H1 (cell line): ENCODE results near the gene BRCC3. TPM values are rescaled to one million over a fixed set of nuclear protein-coding genes. Genes with fewer than 3 reads are reported as not detected.

Source experiments
- CTCF ChIA-PET: fragments of 300-600 bp; sonication (Branson Sonifier 250); formaldehyde crosslinking; loops from one replicate; lab custom pipeline; 2021; ENCODE audit not compliant: partially characterized antibody; lab: Charles Lee
- POLR2A ChIA-PET: fragments of 300-600 bp; sonication (Branson Sonifier 250); formaldehyde crosslinking; loops from one replicate; lab custom pipeline; 2021; ENCODE audit warnings: inconsistent platforms; ENCODE audit not compliant: partially characterized antibody; lab: Charles Lee
- DNase-seq, 2 experiments: peaks; one replicate each; pipeline versions ENCODE4 v3.0.0 to v3.0.0-alpha.2; 2010 to 2022; ENCODE audit warnings: low spot score in 2 of 2, low read depth in 1 of 2, mixed read lengths in 1 of 2
- FAIRE-seq: peaks from 2 replicates; lab custom pipeline; 2011; peaks lifted over from hg19 to GRCh38; lab: Jason Lieb, UNC
- H2AFZ ChIP-seq: 2 replicates; pipeline ENCODE4 v1.8.1; 2012; ENCODE audit warnings: low read length, inconsistent platforms
- H2AK5ac ChIP-seq: 2 replicates; pipeline ENCODE4 v1.6.1; 2013; ENCODE audit warnings: low read depth, low read length
- H2BK120ac ChIP-seq: replicated peaks from 2 replicates; pipeline ENCODE3; 2013; ENCODE audit warnings: low read depth, low read length, inconsistent platforms
- H2BK12ac ChIP-seq: 2 replicates; pipeline ENCODE4 v1.6.1; 2013; ENCODE audit warnings: low read depth, low read length
- H2BK15ac ChIP-seq: 2 replicates; pipeline ENCODE4 v1.6.1; 2013; ENCODE audit warnings: low read length
- H2BK20ac ChIP-seq: 2 replicates; pipeline ENCODE4 v1.6.1; 2013; ENCODE audit warnings: low read length
- H2BK5ac ChIP-seq: 2 replicates; pipeline ENCODE4 v1.6.1; 2013; ENCODE audit warnings: low read depth, low read length
- H3K14ac ChIP-seq: 2 replicates; pipeline ENCODE4 v1.6.1; 2013; ENCODE audit warnings: inconsistent platforms; ENCODE audit not compliant: insufficient read length
- H3K18ac ChIP-seq: 2 replicates; pipeline ENCODE4 v1.6.1; 2013; ENCODE audit warnings: low read length; ENCODE audit errors: extremely low read depth
- H3K23ac ChIP-seq: 2 replicates; pipeline ENCODE4 v1.6.1; 2013; ENCODE audit warnings: inconsistent platforms; ENCODE audit not compliant: insufficient read length
- H3K23me2 ChIP-seq: 2 replicates; pipeline ENCODE4 v1.6.1; 2013; ENCODE audit warnings: low read depth, low read length
- H3K27ac ChIP-seq: 2 replicates; pipeline ENCODE4 v1.6.1; 2011; ENCODE audit warnings: low read depth, low read length, inconsistent platforms
- H3K27me3 ChIP-seq, 4 experiments: replicated peaks in 1 of 4; 1 replicate in 1 of 4; 2 replicates in 3 of 4; pipeline versions ENCODE4 v1.6.1 to v1.8.1; 2011 to 2013; ENCODE audit warnings: low read length in 3 of 4, mild to moderate bottlenecking in 3 of 4, inconsistent platforms in 2 of 4, mixed read lengths in 2 of 4, moderate library complexity in 1 of 4; ENCODE audit not compliant: control insufficient read depth in 3 of 4, insufficient read depth in 3 of 4; ENCODE audit errors: extremely low read depth in 1 of 4
- H3K36me3 ChIP-seq, 4 experiments: 2 replicates each; pipeline versions ENCODE4 v1.6.1 to v1.8.1; 2011 to 2013; ENCODE audit warnings: mild to moderate bottlenecking in 4 of 4, low read length in 3 of 4, moderate library complexity in 2 of 4, control low read depth in 1 of 4, inconsistent platforms in 1 of 4; ENCODE audit not compliant: insufficient read depth in 4 of 4, control insufficient read depth in 2 of 4
- H3K4ac ChIP-seq: replicated peaks from 2 replicates; pipeline ENCODE3; 2013; ENCODE audit warnings: low read length, low read depth, mixed read lengths, inconsistent platforms; ENCODE audit not compliant: insufficient read length
- H3K4me1 ChIP-seq, 4 experiments: replicated peaks in 1 of 4; 1 replicate in 1 of 4; 2 replicates in 3 of 4; pipeline versions ENCODE4 v1.6.1 to v1.8.1; 2011 to 2013; ENCODE audit warnings: low read length in 3 of 4, inconsistent platforms in 2 of 4, mixed read lengths in 1 of 4; ENCODE audit not compliant: insufficient read depth in 4 of 4, control insufficient read depth in 3 of 4
- H3K4me2 ChIP-seq, 2 experiments: 2 replicates each; pipeline versions ENCODE4 v1.6.1 to v1.8.1; 2011 to 2013; ENCODE audit warnings: low read depth in 2 of 2, low read length in 2 of 2, control low read depth in 1 of 2, inconsistent platforms in 1 of 2, mild to moderate bottlenecking in 1 of 2; ENCODE audit not compliant: insufficient read depth in 1 of 2
- H3K4me3 ChIP-seq, 4 experiments: fragments of 200-600, 300-600 bp in 1 of 4; sonication (generic), shearing (Covaris generic), sonication (Bioruptor Twin) in 1 of 4; 2 replicates each; pipeline versions ENCODE4 v1.5.1 to v1.8.1; 2011 to 2016; ENCODE audit warnings: low read length in 4 of 4, low read depth in 3 of 4, control low read depth in 2 of 4, inconsistent platforms in 2 of 4, mild to moderate bottlenecking in 2 of 4, mixed read lengths in 1 of 4, moderate library complexity in 1 of 4; ENCODE audit not compliant: insufficient read depth in 2 of 4; ENCODE audit errors: extremely low read depth in 1 of 4
- H3K56ac ChIP-seq: replicated peaks from 2 replicates; pipeline ENCODE3; 2013; ENCODE audit warnings: low read depth, mild to moderate bottlenecking, mixed read lengths, low read length, inconsistent platforms; ENCODE audit not compliant: insufficient read length
- H3K79me1 ChIP-seq: 2 replicates; pipeline ENCODE4 v1.6.1; 2013; ENCODE audit warnings: low read depth, low read length, control low read depth
- H3K79me2 ChIP-seq, 2 experiments: 2 replicates each; pipeline versions ENCODE4 v1.6.1 to v1.8.1; 2012 to 2013; ENCODE audit warnings: low read length in 2 of 2, mild to moderate bottlenecking in 2 of 2, inconsistent platforms in 1 of 2; ENCODE audit not compliant: insufficient read depth in 2 of 2, control insufficient read depth in 1 of 2
- H3K9ac ChIP-seq, 4 experiments: replicated peaks in 1 of 4; 1 replicate in 1 of 4; 2 replicates in 3 of 4; pipeline versions ENCODE4 v1.6.1 to v1.8.1; 2011 to 2013; ENCODE audit warnings: low read depth in 3 of 4, low read length in 3 of 4, control low read depth in 2 of 4, mild to moderate bottlenecking in 2 of 4, moderate library complexity in 2 of 4, inconsistent platforms in 1 of 4; ENCODE audit errors: extremely low read depth in 1 of 4
- H3K9me3 ChIP-seq, 2 experiments: 2 replicates each; pipeline versions ENCODE4 v1.6.1 to v1.8.1; 2012 to 2013; ENCODE audit warnings: mild to moderate bottlenecking in 2 of 2, moderate library complexity in 2 of 2, control low read depth in 1 of 2, inconsistent platforms in 1 of 2, low read depth in 1 of 2, low read length in 1 of 2, mixed read lengths in 1 of 2; ENCODE audit not compliant: insufficient read depth in 2 of 2
- H4K20me1 ChIP-seq, 2 experiments: replicated peaks in 1 of 2; 2 replicates each; pipeline versions ENCODE3 to v1.8.1; 2011 to 2013; ENCODE audit warnings: inconsistent platforms in 2 of 2, low read length in 2 of 2, mild to moderate bottlenecking in 1 of 2; ENCODE audit not compliant: insufficient read depth in 2 of 2, control insufficient read depth in 1 of 2
- H4K5ac ChIP-seq: 2 replicates; pipeline ENCODE4 v1.6.1; 2013; ENCODE audit warnings: low read length, low read depth, mixed read lengths, inconsistent platforms; ENCODE audit not compliant: insufficient read length
- H4K8ac ChIP-seq: 2 replicates; pipeline ENCODE4 v1.8.0; 2013; ENCODE audit warnings: mild to moderate bottlenecking, moderate library complexity, low read length, inconsistent platforms; ENCODE audit not compliant: insufficient read depth; ENCODE audit errors: extremely low read depth
- H4K91ac ChIP-seq: replicated peaks from 2 replicates; pipeline ENCODE3; 2013; ENCODE audit warnings: low read length, mixed read lengths, inconsistent platforms; ENCODE audit not compliant: insufficient read length
- ASH2L ChIP-seq: fragments of 200-600, 300-600 bp; sonication (generic); IDR thresholded peaks from one replicate; pipeline ENCODE4 v1.7.1; 2017; ENCODE audit warnings: low read length
- BCL11A ChIP-seq, 2 experiments: IDR thresholded peaks; one replicate each; pipeline ENCODE4 v1.6.1; 2011; ENCODE audit warnings: low read depth in 2 of 2, low read length in 2 of 2, mild to moderate bottlenecking in 2 of 2
- CBX5 ChIP-seq: fragments of 300-800, 300-1000 bp; sonication (generic); IDR thresholded peaks from 2 replicates; pipeline ENCODE4 v1.7.1; 2016; ENCODE audit warnings: antibody characterized with exemption, low read length, low read depth
- CEBPB ChIP-seq: IDR thresholded peaks from 2 replicates; pipeline ENCODE4 v1.6.1; 2012; ENCODE audit warnings: low read depth, low read length
- CHD2 ChIP-seq: IDR thresholded peaks from 2 replicates; pipeline ENCODE4 v1.6.1; 2012; ENCODE audit warnings: low read length, improper control_type of control experiment
- CTBP2 ChIP-seq: IDR thresholded peaks from 2 replicates; pipeline ENCODE4 v1.7.0; 2011; ENCODE audit warnings: borderline replicate concordance, mild to moderate bottlenecking, moderate library complexity, mixed read lengths, low read length; ENCODE audit not compliant: insufficient read depth, insufficient read length
- EGR1 ChIP-seq: IDR thresholded peaks from 2 replicates; pipeline ENCODE4 v1.6.1; 2011; ENCODE audit warnings: low read depth, low read length, borderline replicate concordance
- HDAC6 ChIP-seq: IDR thresholded peaks from one replicate; pipeline ENCODE4 v1.7.1; 2012; ENCODE audit warnings: low read depth, mild to moderate bottlenecking, inconsistent platforms, low read length, moderate library complexity
- KDM1A ChIP-seq: fragments of 200-600, 300-600 bp; sonication (generic); IDR thresholded peaks from 2 replicates; pipeline ENCODE4 v1.7.1; 2016; ENCODE audit warnings: mild to moderate bottlenecking, low read length, borderline replicate concordance
- MAFK ChIP-seq: IDR thresholded peaks from 2 replicates; pipeline ENCODE4 v1.6.1; 2012; ENCODE audit warnings: low read depth, mild to moderate bottlenecking, improper control_type of control experiment, low read length
- POU5F1 ChIP-seq: IDR thresholded peaks from 2 replicates; pipeline ENCODE4 v1.6.1; 2011; ENCODE audit warnings: low read depth, mild to moderate bottlenecking, low read length, moderate library complexity
- TCF12 ChIP-seq: IDR thresholded peaks from 2 replicates; pipeline ENCODE4 v1.6.1; 2011; ENCODE audit warnings: low read depth, mild to moderate bottlenecking, low read length
- polyA plus RNA-seq, 7 experiments: library from polyadenylated mRNA; depleted of rRNA in 3 of 7; stranded (reverse) in 5 of 7; unstranded in 2 of 7; fragments of >200 nt in 5 of 7; fragments of 200-250 nt in 2 of 7; gene quantifications; 1 replicate in 5 of 7; 2 replicates in 1 of 7; 4 replicates in 1 of 7; pipeline versions ENCODE4 v1.2.1 to v1.2.3, GENCODE V29; 2011 to 2013; ENCODE audit warnings: missing spikeins in 2 of 7, mixed read lengths in 2 of 7
- total RNA-seq: library from RNA; stranded (reverse); fragmentation: NEBNext Ultra II Directional; extraction: Animal tissue kit (Norgen Biotek cat#: 25700); gene quantifications from 2 replicates; pipeline ENCODE4 v1.2.1, GENCODE V29; 2021
- TF ChIP-seq, protein P1 (sequence below): IDR thresholded peaks from 2 replicates; pipeline ENCODE4 v1.6.1; 2011; ENCODE audit warnings: low read length, improper control_type of control experiment
- TF ChIP-seq, protein P2 (sequence below): IDR thresholded peaks from 2 replicates; pipeline ENCODE4 v1.6.1; 2012; ENCODE audit warnings: low read length, inconsistent platforms

Gene BRCC3
- total and polyA plus RNA-seq, 2 of the 8 experiments (the other 6 are each of a cell fraction or from before 2014, with no cell fraction given) = 13.1 to 23.2 TPM

DNA sequence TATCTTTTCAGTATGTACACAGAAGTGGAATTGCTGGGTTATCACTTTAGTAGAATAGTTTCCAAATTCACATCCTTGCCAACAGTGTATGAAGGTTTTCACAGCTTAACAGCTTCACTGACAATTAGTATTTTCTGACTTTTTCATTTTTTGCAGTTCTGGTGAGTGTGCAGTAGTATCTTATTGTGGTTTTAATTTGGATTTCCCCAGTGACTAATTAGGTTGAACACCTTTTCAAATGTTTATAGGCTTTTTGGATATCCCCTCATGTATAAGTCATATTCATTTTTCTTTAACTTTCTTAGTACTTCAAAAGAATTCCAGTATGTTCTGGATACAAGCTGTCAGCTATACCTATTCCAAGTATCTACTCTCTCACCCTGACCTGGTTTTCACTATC lies 37.1 kb downstream of the BRCC3 start:
- Histone ChIP-seq H3K27me3 (no peaks in the 10 kb centered on the region), H4K8ac (no peak overlapping the region), H3K4me3 (no peak overlapping the region), H3K9ac (no peak overlapping the region), H2BK12ac (no peak overlapping the region), H3K56ac (no peak overlapping the region), H3K4me1 (no peaks in the 10 kb centered on the region), H3K23me2 (no peaks in the 10 kb centered on the region), H2AK5ac (no peak overlapping the region), H3K36me3 (no peaks in the 10 kb centered on the region; a peak in 1 of 8 replicates), H3K4me2 (no peak overlapping the region), H4K5ac (no peak overlapping the region), H3K23ac (no peak overlapping the region), H2BK5ac (no peak overlapping the region), H3K79me1 (no peaks in the 10 kb centered on the region), H3K14ac (no peak overlapping the region), H2BK120ac (no peak overlapping the region), H2BK20ac (no peak overlapping the region), H3K79me2 (no peaks in the 10 kb centered on the region), H4K20me1 (no peaks in the 10 kb centered on the region), H3K9me3 (no peaks in the 10 kb centered on the region), H3K27ac (no peak overlapping the region), H3K18ac (no peak overlapping the region), H2BK15ac (no peak overlapping the region), H3K4ac (no peak overlapping the region), H2AFZ (no peak overlapping the region), H4K91ac (no peak overlapping the region)
- FAIRE-seq = no peak
- POLR2A ChIA-PET = no interaction called here
- no peak for DNase-seq
- CTCF ChIA-PET = no interaction called here
- TF ChIP-seq MAFK (no peak), KDM1A (no peak), BCL11A (IDR thresholded peaks at IDR 0.05; ENCODE audit: low read depth in 2 of 2, low read length in 2 of 2) (no peak), CHD2 (no peak), ASH2L (no peak), CBX5 (no peak), EGR1 (no peak), CTBP2 (no peak), HDAC6 (no peak), TCF12 (no peak), POU5F1 (no peak), CEBPB (no peak)
- TF ChIP-seq, protein P1, sequence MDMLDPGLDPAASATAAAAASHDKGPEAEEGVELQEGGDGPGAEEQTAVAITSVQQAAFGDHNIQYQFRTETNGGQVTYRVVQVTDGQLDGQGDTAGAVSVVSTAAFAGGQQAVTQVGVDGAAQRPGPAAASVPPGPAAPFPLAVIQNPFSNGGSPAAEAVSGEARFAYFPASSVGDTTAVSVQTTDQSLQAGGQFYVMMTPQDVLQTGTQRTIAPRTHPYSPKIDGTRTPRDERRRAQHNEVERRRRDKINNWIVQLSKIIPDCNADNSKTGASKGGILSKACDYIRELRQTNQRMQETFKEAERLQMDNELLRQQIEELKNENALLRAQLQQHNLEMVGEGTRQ = no peak
- TF ChIP-seq, protein P2, sequence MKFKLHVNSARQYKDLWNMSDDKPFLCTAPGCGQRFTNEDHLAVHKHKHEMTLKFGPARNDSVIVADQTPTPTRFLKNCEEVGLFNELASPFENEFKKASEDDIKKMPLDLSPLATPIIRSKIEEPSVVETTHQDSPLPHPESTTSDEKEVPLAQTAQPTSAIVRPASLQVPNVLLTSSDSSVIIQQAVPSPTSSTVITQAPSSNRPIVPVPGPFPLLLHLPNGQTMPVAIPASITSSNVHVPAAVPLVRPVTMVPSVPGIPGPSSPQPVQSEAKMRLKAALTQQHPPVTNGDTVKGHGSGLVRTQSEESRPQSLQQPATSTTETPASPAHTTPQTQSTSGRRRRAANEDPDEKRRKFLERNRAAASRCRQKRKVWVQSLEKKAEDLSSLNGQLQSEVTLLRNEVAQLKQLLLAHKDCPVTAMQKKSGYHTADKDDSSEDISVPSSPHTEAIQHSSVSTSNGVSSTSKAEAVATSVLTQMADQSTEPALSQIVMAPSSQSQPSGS = no peak
